GM12872 (cell line): ENCODE results near the gene CYP11A1.
A peak's percentile ranks its signal among the peaks of the same experiment; 100 is the strongest.

Experiments used
- TF ChIP-seq, protein P1 (sequence below): IDR thresholded peaks from 3 replicates; pipeline ENCODE4 v1.5.1; 2011; ENCODE audit warnings: low read depth, mild to moderate bottlenecking, low read length, moderate library complexity; ENCODE audit not compliant: insufficient read depth

CYP11A1 gene

GRCh38 chr15:74374648-74375302 lies 7.3 kb upstream of the CYP11A1 start:
- TF ChIP-seq, protein P1, sequence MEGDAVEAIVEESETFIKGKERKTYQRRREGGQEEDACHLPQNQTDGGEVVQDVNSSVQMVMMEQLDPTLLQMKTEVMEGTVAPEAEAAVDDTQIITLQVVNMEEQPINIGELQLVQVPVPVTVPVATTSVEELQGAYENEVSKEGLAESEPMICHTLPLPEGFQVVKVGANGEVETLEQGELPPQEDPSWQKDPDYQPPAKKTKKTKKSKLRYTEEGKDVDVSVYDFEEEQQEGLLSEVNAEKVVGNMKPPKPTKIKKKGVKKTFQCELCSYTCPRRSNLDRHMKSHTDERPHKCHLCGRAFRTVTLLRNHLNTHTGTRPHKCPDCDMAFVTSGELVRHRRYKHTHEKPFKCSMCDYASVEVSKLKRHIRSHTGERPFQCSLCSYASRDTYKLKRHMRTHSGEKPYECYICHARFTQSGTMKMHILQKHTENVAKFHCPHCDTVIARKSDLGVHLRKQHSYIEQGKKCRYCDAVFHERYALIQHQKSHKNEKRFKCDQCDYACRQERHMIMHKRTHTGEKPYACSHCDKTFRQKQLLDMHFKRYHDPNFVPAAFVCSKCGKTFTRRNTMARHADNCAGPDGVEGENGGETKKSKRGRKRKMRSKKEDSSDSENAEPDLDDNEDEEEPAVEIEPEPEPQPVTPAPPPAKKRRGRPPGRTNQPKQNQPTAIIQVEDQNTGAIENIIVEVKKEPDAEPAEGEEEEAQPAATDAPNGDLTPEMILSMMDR = no peak; the same call in 2 of the 3 replicates

DNA sequence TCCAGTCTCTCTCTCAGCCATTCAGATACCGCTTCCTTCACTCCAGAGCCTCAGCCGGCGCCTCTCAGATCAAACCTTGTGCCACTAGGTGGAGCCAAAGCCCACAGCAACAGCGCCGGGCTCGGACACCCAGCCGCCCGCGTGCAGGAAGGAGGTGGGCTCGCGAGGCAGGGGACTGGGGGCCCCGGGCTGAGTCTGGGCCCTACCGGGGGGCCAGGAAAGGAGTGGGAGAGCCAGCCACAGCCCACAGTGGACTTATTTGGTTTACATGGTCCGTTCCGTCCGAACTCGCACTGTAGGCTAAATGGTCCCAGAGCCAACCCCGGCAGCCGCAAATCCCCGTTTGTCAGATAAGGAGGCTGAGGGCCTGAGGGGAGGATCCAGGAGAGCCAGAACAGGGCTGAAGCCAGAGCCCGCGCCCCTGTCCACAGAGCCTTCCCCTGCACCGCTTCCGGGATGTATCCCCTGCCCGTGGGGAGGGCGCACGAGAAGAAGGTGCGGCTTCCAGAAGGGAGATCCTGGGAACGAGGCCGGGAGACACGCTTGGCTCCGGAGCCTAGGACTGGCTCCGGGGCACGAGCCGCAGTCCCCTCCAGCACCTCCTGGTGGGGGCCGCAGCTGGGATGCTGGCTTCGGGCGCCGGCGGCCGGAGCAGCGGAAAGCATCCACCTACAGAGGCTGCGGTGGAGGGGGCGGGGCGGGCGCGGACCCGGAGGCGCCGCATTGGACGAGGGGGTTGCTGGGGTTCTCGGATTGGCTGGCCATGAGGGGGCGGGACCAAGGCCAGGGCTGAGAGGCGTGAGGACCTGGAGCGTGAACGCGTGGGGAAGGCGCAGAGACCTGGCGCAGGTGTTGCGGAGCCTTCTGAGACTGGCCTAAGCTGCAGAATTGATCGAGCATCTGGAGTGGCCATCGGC lies 6.5 kb upstream of the CYP11A1 start:
- TF ChIP-seq, protein P1 = peak; percentile 85

DNA sequence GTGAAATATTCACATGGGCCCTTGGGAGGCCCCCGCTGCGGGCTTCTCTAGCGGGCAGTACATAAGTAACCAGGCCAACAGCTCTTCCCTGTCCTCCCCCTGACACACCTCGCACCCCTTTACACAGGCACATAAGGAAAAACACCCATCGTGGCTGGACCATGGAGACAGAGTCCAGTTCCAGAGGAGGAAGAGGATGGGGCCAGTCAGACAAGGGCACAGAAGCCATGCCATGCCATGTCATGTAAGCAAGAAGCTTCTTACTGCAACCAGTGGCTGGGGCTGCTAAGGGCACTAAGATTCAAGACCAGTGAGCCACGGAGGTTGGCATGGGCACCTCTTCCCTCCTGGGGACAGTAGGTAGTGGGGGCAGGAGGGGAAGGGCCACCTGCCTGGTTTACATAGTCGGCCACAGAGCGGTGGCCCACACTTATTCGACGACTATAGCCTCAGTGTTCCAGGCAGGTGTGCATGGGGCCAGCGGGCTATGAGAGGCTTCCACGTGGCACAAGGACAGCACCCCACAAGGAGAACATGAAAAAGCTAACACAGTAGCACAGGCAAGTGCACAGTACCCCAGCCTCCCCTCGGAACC lies 5.7 kb upstream of the CYP11A1 start:
- TF ChIP-seq, protein P1 = no peak

- TF ChIP-seq, protein P1 = no peak
Measured at GRCh38 chr15:74370471-74370870, 3.0 kb upstream of the CYP11A1 start.

GRCh38 chr15:74369756-74370155 lies 2.3 kb upstream of the CYP11A1 start:
- TF ChIP-seq, protein P1 = no peak

- TF ChIP-seq, protein P1 = no peak
Measured at GRCh38 chr15:74369084-74369745, 1.8 kb upstream of the CYP11A1 start.

DNA sequence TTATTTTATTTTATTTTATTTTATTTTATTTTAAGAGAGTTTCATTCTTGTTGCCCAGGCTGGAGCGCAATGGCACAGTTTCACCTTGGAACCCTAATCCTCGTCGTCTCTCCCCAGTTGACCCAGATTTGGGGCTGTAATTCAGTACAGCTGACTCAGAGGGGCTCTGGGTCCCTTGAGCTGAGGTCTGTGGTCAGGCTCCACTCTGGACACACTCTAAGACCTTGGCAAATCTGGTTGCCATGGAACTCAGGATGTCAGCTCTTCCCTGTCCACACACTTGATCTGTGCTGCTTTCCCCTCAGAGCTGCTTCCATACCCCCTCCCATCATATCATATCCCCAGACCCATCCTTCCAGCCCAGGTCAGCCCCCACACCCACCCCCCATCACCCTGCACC lies 675 bp upstream of the CYP11A1 start:
- TF ChIP-seq, protein P1 = no peak
